GM21360 (cell line): ENCODE results near the gene CLEC6A.
"Not testable (repeated sequence)": the region's sequence is repeated elsewhere in the genome, so short reads cannot be mapped to it uniquely, and the experiment has no call there.

ENCODE experiments used
- ATAC-seq: cut with Tn5 transposase; IDR thresholded peaks from one replicate; pipeline ENCODE4 v1.9.1; 2021; ENCODE audit warnings: mild to moderate bottlenecking, moderate library complexity; ENCODE audit not compliant: unreplicated experiment

The CLEC6A gene

DNA sequence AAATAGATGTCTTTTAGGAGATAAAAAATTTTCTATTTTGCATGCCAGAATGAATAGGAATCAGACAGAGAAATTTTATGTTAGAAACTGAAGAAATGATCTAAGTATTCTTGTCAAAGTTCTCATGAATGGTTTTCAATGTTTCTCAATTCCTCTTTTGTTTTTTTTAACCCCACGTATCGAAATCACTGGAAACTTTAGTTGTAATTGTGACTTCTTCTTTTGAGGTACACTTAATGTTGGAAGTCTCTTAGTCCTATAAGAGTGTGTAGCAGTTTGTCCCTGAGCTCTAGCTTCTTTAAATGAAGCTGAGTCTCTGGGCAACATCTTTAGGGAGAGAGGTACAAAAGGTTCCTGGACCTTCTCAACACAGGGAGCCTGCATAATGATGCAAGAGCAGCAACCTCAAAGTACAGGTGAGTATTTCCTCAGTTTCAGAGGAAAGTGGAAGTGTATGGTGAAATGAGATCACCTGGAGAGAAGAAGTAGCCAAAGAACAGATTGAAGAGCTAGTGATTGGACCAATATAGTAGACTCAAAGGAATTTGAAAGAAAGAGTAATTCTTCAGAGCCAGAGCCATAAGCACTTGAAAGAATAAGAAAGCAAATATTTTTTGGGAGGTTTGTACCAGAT lies at the start of gene CLEC6A:
TSS of gene CLEC6A (plus strand) at position 236 of the 634 bp plus-strand sequence. CDS start at position 386, 150 bp downstream.
- no peak for ATAC-seq

DNA sequence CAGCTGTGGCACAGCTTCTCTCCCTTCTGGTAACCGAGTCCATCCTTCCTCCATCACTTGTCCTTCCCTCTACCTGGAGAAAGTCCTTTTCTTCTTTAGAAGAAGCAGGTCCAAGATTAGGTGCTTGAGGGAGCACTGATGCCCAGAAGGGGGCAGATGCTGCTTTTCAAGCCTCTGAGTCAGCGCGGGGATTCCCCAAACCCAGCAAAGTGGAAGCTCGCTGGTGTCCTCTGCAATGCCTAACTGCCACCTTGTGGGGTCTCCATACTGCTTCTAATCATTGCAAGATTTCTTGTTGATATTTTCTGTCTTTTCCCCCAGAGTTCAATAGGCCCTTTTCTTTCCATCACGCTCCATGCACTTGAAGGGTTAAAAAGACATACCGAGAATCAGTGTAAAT lies 36.2 kb upstream of the CLEC6A start:
- not testable (repeated sequence) for ATAC-seq

DNA sequence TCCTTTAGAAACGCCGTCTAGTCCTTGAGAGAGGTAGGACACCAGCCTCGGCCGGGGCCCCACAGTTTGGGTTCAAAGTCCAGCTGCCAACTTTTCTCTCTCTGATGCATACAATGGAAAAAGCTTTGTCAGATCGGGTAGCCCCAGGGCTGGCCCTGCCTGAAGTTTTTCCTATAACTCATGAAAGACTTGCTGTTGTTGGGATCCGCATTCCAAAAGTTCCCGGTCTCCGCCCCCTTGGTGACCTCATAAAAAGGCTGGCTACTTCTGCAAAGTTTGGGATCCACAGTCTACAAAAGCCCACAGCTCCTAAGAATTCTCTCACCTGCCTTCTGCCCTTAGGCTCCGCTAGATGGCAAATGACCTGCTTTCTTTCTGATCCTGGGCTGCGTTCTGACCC lies 35.3 kb upstream of the CLEC6A start:
- no peak for ATAC-seq

DNA sequence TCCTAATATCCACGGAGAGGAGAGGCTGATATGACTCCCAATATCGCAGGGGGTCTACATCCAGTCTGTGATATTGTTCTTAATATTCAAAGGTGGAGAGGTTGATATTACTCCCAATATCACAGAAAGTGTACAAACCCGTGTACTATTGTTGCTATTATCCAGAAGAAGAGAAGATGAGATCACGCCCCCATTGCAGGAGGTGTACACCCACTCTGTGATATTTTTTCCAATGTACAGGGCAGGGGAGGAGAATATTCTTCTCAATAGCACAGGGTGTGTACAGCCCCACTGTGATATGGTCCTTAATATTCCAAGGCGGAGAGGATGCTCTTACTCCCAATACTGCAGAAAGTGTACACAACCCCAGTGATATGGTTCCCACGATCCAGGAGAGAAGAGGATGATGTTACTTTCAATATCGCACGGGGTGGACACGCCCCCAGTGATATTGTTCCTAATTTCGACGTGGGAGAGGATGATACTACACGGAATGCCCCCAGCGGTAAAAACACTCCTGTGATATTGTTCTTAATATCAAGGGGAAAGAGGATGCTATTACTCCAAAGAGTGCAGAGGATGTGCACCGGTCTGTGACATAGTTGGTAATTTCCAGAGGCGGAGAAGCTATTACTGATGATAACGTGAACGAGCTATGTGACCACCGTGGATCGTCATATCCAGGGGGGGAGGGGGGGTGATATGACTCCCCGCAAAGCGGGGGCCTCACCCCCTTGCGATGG lies 11.1 kb upstream of the CLEC6A start:
- ATAC-seq: not testable (repeated sequence)

DNA sequence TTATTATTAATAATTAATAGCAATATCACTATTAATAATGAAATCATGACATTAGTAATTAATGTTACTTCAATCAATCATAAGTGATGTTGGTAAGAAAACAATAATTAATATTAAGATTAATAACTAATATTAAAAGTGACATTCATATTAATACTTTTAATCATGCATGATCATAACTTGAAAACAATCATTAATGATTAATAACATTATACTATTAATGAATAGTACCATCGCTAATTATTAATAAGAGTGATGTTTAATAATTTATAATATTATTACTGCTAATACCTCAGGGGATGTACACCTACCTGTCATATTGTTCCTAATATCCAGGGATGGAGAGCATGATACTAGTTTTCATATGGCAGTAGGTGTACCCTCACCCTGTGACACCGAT lies 10.0 kb upstream of the CLEC6A start:
- no peak for ATAC-seq

DNA sequence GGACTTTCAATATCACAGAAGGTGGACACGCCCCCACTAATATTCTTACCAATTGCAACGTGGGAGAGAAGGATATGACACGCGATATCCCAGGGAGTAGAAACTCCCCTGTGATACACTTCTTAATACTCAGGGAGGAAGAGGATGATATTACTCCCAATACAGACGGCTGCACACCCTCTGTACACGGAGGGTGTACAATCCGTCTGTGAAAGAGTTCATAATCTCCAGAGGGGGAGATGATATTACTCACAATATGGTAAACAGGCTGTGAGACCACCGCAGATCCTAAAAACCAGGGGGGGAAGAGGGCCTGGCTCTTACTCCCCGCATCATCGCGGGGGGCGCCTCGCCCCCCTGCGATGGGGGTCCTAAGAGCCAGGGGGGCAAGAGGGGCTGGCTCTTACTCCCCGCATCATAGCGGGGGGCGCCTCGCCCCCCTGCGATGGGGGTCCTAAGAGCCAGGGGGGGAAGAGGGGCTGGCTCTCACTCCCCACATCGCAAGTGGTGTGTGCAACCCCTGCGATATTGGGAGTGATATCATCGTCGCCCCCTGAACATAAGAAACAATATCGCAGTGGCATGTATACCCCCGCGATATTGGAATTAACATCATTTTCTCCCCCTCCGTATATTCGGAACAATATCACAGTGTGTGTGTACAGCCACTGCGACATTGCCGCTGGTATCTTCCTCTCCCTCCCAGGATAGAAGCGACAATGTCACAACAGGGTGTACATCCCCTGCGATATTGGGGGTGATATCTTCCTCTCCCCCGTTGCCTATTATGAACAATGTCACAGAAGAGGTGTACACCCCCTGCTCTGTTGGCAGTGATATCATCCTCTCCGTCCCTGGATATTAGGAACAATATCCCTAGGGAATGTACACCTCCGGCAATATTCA lies 8.9 kb upstream of the CLEC6A start:
- no peak for ATAC-seq

DNA sequence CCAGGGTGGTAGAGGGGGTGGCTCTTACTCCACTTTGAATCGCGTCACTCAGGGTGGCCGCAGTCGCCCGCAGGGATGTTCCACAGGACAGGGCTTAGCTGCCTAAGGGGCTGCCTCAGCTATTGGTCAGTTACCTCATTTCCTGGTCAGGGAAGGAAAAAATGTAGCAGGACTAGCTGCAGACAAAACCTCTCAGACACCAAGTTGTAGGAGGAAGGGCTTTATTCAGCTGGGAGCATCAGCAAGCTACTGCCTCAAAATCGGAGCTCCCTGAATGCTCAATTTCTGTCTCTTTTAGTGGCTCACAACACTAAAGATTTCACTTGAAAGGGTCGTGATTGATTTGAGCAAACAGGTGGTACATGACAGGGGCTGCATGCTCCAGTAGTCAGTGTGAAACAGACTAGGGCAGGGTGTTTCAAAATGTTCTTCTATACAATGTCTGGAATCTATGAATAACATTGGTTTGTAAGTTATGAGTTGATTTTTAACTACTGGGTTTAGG lies 6.4 kb upstream of the CLEC6A start:
- no peak for ATAC-seq

DNA sequence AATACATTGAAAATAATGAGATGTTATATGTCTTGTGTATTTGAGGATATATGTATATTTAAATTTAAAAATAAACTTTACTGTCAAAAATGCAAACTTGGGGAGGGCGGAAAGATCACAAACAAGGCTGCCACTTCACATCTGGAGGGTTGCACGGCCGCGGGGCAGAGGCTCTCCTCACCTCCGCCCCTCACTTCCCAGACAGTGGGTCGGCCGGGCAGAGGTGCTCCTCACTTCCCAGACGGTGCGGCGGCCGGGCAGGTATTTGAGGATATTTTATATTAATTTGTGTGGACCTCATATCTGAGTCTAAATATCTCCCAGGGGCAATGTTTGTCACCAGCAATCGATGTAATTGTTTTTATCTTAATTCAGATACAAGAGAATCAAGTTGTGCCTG lies 3.7 kb upstream of the CLEC6A start:
- no peak for ATAC-seq

DNA sequence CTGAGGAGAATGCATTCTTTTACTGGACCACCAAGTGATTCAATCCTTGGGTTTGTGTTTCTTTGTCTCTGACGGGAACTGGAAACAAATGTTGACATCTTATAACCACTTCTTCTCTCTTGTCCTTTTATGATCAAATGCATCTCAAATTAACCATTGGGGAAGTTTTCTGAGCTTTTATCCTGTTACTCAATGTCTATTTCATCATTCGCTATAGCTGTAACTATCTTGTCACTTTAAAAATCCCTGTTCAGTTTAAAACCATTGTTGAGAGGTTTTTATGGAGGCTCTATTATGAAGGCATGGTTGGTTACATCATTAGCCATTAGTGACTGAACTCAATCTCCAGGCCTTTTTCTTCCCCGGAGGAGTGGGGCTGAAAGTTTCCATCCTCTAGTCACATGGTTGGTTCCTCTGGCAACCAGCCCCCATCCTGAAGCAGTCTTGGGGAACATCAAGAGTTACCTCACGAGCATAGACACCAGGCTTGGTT lies 2.7 kb upstream of the CLEC6A start:
- no peak for ATAC-seq

DNA sequence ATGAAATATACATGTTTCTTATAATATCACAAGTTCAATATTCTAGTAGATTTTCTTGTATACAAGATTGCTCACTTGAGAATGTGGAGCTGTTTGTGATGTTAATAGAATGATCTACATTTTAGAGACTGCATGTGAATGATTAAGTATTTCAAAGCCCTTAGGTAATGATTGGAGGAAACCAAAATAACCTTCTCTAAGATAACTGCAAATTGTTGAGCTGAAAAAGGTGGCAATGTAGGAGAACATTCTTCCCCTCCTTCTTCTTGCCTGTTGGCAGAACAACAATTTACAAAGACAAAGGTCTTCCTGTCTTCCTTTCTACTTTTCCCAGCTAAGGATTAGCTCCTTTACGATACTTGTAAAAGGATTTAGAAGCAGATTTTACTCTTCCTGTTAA lies 2.0 kb upstream of the CLEC6A start:
- ATAC-seq: no peak

DNA sequence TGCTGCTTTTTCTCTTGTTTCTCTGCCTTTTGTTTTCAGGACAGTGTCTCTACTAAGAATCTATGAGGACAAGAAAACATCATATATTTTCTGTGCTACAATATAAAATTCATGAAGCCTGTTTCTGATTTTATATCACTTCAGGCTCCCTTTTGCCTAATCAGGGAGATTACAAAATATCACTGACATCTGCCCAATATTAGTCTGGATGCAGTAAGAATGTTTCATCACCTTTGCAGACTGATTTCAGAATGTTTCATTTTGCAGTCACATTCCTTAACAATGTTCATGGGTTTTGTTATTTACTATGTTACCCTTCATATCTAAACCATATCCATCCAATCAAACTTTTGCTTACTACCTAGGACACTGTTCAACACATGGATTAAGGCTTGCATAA lies 491 bp upstream of the CLEC6A start:
- ATAC-seq: no peak

DNA sequence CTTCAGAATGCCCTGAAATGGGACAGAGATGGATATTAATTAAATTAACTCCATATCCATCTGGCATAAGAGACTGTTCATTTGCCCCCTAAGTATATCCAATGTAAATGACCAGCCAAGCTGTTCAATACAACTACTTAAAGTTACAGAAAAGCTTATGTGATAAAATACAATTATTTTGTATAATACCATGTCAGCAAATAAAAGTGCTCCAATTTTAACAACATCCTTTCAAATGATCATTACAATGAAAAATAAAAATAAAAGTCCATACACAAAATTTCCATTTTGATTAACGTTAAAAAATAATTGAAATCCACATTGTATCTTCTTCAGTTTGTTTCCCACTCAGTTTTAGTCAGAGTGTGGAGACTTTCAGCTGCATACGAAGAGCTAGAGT lies 5.7 kb downstream of the CLEC6A start:
- no peak for ATAC-seq

DNA sequence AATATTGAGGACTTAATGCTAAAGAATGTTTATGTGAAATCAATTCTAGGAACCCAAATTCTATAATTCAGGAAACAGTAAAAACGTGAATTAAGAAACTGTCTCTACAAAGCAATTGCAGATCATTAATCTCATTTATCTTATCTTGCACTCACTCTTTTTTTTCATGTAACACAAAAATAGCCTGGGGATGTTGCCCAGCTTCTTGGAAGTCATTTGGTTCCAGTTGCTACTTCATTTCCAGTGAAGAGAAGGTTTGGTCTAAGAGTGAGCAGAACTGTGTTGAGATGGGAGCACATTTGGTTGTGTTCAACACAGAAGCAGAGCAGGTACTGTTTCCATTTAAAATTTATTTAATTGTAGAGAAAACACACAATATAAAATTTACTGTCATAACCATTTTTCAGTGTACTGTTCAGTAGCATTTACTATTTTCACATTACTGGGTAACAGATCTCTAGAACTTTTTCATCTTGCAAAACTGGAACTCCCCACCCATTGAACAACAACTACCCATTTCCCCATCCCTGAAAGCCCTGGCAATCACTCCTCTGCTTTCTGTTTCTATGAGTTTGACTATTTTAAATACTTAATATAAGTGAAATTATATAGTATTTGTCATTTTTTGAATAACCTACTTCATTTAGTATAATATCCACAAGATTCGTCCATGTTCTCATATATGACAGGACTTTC lies 9.7 kb downstream of the CLEC6A start:
- no peak for ATAC-seq

DNA sequence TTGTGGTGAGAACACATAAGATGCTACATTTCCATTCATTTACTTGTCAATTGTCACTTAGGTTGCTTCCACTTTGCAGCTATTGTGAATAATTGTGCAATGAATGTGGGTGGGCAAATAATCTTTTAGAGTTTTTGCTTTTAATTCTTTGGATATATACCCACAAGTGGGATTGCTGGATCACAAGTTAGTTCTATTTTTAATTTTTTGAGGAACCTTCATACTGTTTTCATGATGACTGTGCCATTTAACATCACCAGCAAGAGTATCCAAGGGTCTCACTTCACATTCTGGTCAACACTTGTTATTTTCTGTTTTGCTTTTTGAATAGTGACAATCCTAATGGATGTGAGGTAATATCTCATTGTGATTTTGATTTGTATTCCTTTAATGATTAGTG lies 10.5 kb downstream of the CLEC6A start:
- no peak for ATAC-seq

DNA sequence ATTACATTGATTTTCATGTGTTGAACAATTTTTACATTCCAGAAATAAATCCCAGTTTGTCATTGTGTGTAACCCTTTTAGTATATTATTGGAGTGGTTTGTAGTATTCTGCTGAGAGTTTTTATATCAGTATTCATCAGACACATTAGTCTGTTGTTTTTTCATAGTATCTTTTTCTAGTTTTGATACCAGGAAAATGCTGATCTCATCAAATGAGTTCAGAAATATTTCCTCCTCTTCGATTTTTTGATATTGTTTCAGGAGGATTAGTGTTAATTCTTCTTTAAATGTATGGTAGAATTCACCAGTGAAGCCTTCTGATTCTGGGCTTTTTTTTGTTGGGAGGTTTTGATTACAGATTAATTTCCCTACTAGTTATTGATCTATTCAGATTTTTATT lies 15.3 kb downstream of the CLEC6A start:
- ATAC-seq: no peak

DNA sequence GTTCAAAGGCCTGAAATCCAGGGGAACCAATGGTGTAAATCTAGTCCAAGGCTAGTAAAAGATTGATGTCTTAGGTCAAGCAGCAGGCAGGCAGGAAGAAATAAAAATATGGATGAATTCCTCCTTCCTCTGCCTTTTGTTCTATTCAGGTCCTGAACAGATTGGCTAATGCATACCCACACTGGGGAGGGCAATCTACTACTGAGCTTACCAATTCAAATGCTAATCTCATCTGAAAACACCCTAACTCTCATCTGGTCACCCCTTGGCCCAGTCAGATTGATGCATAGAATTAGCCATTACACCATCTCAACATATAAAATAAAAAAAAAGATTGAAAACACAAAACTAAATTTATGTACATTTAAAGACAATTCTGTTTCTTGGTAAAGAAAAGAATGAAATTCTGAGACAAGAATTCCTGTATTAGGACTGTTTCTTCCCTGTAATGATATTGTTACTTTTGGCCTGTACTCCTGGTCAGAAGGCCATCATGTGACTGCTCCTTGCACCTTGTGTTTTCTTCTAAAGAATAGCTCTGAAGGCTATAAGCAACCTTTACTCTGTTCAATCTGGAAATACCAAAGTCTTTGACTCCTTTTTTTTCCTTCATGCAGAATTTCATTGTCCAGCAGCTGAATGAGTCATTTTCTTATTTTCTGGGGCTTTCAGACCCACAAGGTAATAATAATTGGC lies 19.9 kb downstream of the CLEC6A start:
- no peak for ATAC-seq

DNA sequence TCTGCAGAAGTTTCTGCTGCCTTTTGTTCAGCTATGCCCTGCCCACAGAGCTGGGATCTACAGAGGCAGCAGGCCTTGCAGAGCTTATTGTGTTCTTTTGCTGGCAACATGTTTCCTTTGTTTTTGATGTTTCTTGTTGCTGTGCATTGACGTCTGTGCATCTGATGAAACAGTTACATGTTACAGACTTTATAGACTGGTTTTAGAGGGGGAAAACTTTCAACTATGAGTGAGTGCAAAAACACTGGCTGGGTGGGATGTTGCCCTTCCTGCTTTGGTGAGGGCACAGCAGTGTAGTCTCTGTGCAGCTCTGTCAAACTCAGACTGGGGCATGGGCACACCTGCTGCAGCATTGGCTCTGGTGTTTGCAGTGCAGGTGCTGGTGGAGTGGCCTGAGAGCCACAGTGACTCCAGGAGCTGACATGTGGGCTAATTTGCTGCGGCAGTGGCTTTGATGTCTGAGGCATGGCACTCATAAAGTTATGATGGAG lies 26.9 kb downstream of the CLEC6A start:
- no peak for ATAC-seq

DNA sequence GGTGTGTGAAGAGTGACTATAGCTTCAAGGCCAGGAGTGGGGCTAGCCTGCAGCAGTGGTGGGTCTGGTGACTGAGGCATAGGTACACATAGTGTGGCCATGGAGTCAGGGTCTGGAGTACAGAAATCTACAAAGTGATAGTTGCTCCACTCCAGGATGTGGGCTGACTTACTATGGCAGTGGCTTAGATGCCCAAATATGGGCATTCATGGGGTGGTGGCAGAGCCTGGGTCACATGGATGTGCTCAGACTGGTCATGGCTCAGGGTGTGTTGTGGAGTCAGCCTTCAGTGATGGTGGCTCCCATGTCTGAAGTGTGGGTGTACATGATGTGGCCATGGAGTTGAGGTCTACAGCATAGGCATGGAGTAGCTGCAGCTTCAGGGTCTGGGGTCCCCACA lies 27.3 kb downstream of the CLEC6A start:
- ATAC-seq: no peak

DNA sequence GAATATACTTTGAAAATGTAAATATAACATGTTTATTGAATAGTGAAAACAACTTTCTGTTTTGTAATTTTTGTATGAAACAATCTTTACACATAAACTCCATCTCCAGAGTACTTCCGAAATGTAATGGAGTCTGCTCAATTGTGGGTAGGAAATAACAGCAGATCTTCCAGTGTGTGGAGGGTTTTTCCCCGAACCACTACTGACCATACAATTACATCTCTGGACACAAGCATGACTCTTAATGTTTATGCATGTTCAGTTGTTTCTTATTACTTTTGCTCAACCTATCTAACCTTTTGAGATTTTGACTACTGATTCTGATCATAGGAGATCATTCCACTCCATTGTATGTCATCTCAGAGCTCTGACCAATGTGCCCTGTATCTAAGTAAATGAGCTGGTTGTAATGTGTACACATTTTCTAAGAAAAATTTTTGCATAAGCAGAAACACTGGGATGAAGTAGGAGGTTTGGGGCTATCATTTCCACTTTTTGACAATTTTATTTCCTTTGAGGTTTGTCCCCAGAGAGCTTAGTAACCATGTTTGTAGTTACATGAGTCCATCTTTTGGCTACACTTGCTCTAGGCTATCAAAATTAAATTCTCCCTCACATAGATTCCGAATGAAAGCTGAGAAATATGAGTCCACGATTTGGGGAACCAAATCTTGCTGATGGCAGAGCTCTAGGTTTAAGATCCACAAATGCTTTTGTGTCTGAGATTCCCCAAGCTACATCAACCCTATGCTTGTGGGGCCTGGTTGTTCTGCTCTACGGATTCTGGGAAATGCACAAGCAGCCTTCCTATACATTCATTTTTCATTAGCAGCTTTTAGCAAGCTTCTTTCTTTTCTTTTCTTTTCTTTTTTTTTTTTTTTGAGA lies 36.1 kb downstream of the CLEC6A start:
- no peak for ATAC-seq
